GM18909 (cell line): ENCODE results near the gene CROCC.
"Not testable (repeated sequence)": the region's sequence is repeated elsewhere in the genome, so short reads cannot be mapped to it uniquely, and the experiment has no call there.

Source experiments
- ATAC-seq: cut with Tn5 transposase; IDR thresholded peaks from one replicate; pipeline ENCODE4 v1.9.1; 2021; ENCODE audit warnings: mild to moderate bottlenecking; ENCODE audit not compliant: unreplicated experiment, poor library complexity

Gene CROCC

DNA sequence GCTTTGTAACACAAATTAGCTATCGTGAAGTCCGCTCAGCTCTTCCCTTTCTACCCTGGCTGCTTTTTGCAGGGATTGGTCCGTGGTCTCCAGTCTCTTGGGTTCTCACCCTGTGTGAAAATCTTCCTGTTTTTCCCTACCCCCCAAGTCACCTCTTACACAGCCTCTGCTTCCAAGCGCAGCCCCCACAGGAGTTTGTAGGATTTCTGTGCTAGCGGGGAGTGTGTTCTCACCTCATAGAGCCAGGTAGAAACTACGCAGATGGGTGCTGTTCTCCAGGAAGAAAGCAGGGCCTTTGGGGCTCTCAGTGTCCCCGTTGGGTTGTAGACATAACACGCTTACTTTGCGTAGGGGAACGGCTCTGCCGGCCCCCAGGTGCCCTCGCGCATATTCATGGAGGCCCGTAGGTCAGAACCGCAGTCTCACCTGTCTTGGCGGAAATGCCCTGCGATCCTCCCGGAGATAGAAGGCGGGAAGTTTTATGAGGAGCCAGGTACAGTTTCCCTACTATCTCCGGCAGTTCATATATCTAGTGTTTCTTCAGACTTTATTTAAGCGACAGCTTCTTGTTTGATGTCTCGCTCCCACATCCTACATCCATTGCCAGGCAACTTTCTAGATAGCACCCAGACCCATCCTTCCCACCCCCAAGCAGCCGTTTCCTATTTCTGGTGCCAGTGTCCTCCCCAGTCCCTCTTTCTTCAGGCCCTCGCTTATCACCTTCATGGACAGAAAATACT, 25.2 kb upstream of the CROCC start:
- not testable (repeated sequence) for ATAC-seq

GRCh38 chr1:16897653-16898052, 24.1 kb upstream of the CROCC start:
- not testable (repeated sequence) for ATAC-seq

GRCh38 chr1:16898298-16898697, 23.4 kb upstream of the CROCC start:
- not testable (repeated sequence) for ATAC-seq

DNA sequence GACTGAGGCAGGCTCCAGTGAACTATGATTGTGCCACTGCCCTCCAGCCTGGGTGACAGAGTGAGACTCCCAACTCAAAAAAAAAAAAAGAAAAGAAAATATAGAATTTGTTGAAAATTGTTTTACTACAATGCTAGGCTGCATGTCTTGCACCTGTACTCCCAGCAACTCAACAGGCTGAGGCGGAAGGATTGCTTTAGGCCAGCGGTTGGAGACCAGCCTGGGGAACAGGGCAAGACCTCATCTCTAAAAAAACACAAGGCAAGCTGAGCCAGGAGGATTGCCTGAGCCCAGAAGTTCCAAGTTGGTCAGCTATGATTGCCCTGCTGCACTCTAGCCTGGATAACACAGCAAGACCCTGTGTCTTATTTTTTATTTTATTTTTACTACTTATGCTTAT, 22.7 kb upstream of the CROCC start:
- ATAC-seq, result not testable (repeated sequence)

- no peak for ATAC-seq
Observed at GRCh38 chr1:16900751-16901150, 21.0 kb upstream of the CROCC start.

DNA sequence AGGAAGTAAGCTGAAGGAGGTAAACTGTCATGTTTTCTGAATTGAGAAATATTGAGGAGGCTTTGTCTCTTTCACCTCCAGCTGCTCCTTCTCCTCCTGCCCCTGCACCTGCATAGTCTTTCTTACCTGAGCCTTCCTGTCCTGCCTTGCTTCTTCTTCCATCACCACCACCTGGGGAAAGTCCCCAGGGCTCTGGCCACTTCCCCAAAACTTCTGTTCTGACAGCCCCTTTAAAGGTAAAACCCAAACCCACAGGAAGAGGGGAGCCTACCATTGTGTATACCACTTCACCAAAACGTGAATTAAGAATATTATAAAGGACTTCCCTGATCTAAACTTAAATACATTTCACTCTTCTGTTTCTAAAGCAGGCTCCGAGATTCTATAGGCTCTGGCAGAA, 20.4 kb upstream of the CROCC start:
- ATAC-seq, result not testable (repeated sequence)

DNA sequence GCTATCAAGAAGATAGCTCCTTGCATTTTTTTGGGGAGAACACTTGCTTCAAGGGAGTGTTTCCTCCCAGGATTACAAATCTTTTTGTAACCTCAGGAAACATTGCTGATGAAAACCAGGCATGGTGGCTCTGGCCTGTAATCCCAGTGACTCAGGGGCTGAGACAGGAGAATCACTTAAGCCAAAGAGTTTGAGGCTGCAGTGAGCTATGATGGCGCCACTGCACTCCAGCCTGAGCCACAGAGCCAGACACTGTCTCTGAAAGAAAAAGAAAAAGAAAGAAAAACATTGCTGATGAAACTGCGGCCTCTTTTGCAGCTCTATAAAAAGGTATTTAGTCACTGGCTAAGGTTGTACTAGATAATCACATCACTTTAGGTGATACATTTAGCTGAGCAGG, 18.7 kb upstream of the CROCC start:
- ATAC-seq, result no peak

GRCh38 chr1:16903458-16903796, 18.3 kb upstream of the CROCC start:
- ATAC-seq, result no peak

DNA sequence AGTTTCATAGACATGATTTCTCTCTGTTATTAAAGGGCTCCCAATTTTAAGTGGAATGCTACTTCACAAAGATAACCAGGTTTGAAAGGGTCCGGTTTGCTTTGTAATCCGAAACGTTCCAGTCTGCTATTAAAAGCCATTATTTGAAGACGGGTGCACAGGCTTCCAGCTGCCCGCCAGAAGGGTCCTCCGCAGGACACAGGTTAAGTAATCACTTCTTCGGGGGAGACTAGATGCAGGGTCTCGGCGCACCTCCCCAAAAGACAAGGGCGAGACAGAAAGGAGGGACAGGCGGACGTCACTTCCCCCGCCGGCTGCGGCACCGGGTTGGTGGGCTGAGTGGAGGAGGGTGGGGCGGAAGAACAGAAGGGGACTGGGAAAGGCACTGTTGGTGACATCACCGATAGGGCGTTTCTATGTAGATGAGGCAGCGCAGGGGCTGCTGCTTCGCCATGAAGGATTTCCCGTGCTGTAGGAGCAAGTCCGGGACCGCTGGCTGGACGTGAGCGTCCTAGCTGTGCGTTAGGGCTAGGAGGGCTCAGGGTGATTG, 17.1 kb upstream of the CROCC start:
- peak; percentile 94 for ATAC-seq

- peak; percentile 76 for ATAC-seq
Observed at GRCh38 chr1:16905110-16905867, 16.4 kb upstream of the CROCC start.

DNA sequence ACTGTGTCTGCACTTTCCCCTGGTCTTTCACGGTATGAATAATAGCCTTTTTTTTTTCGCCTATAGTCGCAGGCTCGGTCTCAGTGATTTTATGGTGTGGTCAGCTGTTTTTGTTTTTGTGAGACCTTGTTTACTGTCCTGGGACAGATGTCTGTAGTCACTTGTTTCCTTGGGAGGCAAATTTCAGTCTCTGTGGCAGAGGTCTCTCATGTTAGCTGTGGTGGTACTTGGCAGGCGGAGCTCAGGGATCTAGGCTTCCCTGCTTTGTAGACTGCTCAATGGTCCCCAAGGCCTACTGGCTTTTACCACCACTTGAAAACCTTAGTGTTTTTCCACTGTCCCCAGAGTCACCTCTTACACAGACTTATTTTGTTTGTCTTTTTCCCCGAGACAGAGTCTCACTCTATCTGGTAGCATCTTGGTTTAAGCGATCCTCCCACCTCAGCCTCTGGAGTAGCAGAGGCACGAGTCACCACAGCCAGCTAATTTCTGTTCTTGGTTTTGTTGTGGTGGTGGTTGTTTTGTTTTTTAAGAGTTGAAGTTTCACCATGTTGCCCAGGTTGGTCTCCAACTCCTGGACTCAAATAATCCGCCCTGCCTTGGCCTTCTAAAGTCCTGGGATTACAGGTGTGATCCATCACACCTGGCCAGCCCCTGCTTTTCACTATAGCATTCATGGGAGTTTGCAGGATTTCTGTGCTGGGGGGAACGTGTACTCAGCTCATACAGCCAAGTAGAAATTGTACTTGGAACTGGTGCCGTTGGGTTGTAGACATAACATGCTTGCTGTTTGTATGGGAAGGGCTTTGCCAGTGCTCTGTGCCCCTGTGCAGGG, 15.6 kb upstream of the CROCC start:
- no peak for ATAC-seq

DNA sequence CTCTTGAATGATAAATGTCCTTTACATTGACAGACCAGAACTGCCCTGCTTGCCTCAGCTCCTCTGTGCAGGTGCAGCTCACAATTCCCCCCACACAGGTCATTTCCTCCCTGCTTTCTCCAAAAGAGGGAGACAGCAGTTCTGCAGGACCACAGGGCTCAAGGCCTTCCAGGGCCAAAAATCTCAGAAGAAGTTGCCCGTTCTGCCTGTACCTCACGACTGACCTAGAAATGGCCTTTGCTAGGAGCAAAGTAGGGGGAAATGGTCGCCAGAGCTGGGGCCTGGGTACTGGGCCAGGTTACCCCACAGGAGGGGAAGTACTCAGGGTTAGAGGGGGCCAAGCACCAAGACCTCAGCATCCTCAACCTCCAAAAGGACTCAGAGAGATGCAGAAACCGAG, 14.9 kb upstream of the CROCC start:
- ATAC-seq, result no peak

GRCh38 chr1:16907870-16908758, 13.6 kb upstream of the CROCC start:
- no peak for ATAC-seq

- ATAC-seq, result not testable (repeated sequence)
Observed at GRCh38 chr1:16911851-16912721, 9.6 kb upstream of the CROCC start.

GRCh38 chr1:16912742-16913141, 9.0 kb upstream of the CROCC start:
- ATAC-seq, result not testable (repeated sequence)

DNA sequence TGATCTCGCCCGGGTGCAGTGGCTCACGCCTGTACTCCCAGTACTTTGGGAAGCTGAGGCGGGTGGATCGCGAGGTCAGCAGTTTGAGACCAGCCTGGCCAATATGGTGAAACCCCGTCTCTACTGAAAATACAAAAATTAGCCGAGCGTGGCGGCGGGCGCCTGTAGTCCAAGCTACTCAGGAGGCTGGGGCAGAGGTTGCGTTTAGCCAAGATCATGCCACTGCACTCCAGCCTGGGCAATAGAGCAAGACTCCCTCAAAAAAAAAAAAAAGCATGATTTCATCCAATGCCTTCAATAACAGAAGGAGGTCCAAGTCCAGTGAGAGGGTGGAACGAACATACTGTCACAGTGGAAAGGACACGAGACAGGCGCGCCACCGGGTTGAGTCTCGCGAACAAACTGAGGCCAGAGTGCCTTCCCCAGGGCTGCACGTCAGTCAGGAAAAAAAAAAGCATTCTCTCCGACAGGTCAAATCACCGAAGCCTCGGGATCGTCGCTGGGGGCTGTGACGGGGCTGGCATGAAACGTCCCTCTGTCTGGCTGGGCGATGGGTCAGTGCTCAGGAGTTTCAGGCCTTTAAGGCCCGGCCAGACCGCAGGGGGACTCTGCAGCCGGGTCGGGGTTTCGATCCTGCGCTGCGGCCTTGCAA, 8.4 kb upstream of the CROCC start:
- no peak for ATAC-seq

GRCh38 chr1:16913833-16914662, 7.7 kb upstream of the CROCC start:
- peak; percentile 82 for ATAC-seq
